HepG2 (cell line): Measurements from ENCODE around the gene TNNT1. TPM values are rescaled to one million over a fixed set of nuclear protein-coding genes. Genes with fewer than 3 reads are reported as not detected.

ENCODE experiments used
- HNF1A ChIP-seq, 2 experiments: sonication (generic) in 1 of 2; formaldehyde crosslinking in 1 of 2; IDR thresholded peaks; 2 replicates each; pipeline versions ENCODE4 v1.4.0 to v1.6.1; 2016 to 2020; ENCODE audit warnings: borderline replicate concordance in 1 of 2, low read depth in 1 of 2, mild to moderate bottlenecking in 1 of 2, missing genetic modification reagents in 1 of 2
- NBN ChIP-seq: fragments of 450-650 bp; conservative IDR thresholded peaks from 2 replicates; pipeline ENCODE4 v1.6.1; 2017
- NCOR1 ChIP-seq: fragments of 200-600 bp; sonication (generic); IDR thresholded peaks from 2 replicates; pipeline ENCODE4 v1.7.0; 2017; ENCODE audit warnings: antibody characterized with exemption, low read length, borderline replicate concordance
- RFXANK ChIP-seq: IDR thresholded peaks from 2 replicates; pipeline ENCODE4 v1.6.1; 2016
- SOX13 ChIP-seq, 3 experiments: fragments of 450-650 bp in 1 of 3; sonication (generic) in 1 of 3; formaldehyde crosslinking in 1 of 3; IDR thresholded peaks in 2 of 3; conservative IDR thresholded peaks in 1 of 3; 2 replicates each; pipeline versions ENCODE4 v1.5.0 to v1.6.1; 2016 to 2020; ENCODE audit warnings: antibody characterized with exemption in 1 of 3, mild to moderate bottlenecking in 1 of 3, missing compliant biosample characterization in 1 of 3, missing genetic modification reagents in 1 of 3, moderate library complexity in 1 of 3
- TOPORS ChIP-seq: sonication (generic); formaldehyde crosslinking; IDR thresholded peaks from 2 replicates; pipeline ENCODE4 v1.8.0; 2023; ENCODE audit warnings: mild to moderate bottlenecking, missing genetic modification reagents
- ZC3H13 ChIP-seq: sonication (generic); formaldehyde crosslinking; IDR thresholded peaks from 2 replicates; pipeline ENCODE4 v1.8.1; 2023; ENCODE audit warnings: mild to moderate bottlenecking, missing genetic modification reagents, moderate library complexity
- ZNF121 ChIP-seq: sonication (generic); formaldehyde crosslinking; IDR thresholded peaks from 2 replicates; pipeline ENCODE4 v1.5.0; 2020; ENCODE audit warnings: mild to moderate bottlenecking, missing genetic modification reagents
- ZNF143 ChIP-seq: sonication (generic); formaldehyde crosslinking; IDR thresholded peaks from 2 replicates; pipeline ENCODE4 v1.4.0; 2020; ENCODE audit warnings: missing genetic modification reagents
- ZNF598 ChIP-seq: sonication (generic); formaldehyde crosslinking; IDR thresholded peaks from 2 replicates; pipeline ENCODE4 v1.5.1; 2020; ENCODE audit warnings: mild to moderate bottlenecking, missing genetic modification reagents, borderline replicate concordance
- ZNF609 ChIP-seq: sonication (generic); formaldehyde crosslinking; IDR thresholded peaks from 2 replicates; pipeline ENCODE4 v1.4.0; 2020; ENCODE audit warnings: mild to moderate bottlenecking, missing genetic modification reagents, borderline replicate concordance
- ZNF766 ChIP-seq: sonication (generic); formaldehyde crosslinking; IDR thresholded peaks from 2 replicates; pipeline ENCODE4 v1.5.0; 2020; ENCODE audit warnings: missing genetic modification reagents, borderline replicate concordance
- ZNF776 ChIP-seq: sonication (generic); formaldehyde crosslinking; IDR thresholded peaks from 2 replicates; pipeline ENCODE4 v1.4.0; 2020; ENCODE audit warnings: mild to moderate bottlenecking, missing genetic modification reagents
- ZSCAN22 ChIP-seq: sonication (generic); formaldehyde crosslinking; IDR thresholded peaks from 2 replicates; pipeline ENCODE4 v1.4.0; 2020; ENCODE audit warnings: mild to moderate bottlenecking, missing genetic modification reagents
- ZXDC ChIP-seq: sonication (generic); formaldehyde crosslinking; IDR thresholded peaks from 2 replicates; pipeline ENCODE4 v1.5.0; 2020; ENCODE audit warnings: mild to moderate bottlenecking, missing genetic modification reagents
- polyA plus RNA-seq, 8 experiments: library from polyadenylated mRNA; depleted of rRNA in 3 of 8; stranded (reverse) in 7 of 8; unstranded in 1 of 8; fragments of >200 nt; fragmentation: Illumina TruSeq in 4 of 8; extraction: Trizol in 4 of 8; gene quantifications; 2 replicates each; pipeline versions ENCODE4 v1.2.1 to v1.2.3, GENCODE V29; 2011 to 2016; ENCODE audit warnings: low read depth in 4 of 8, missing spikeins in 1 of 8, mixed read lengths in 1 of 8; ENCODE audit not compliant: insufficient read depth in 1 of 8
- total RNA-seq, 5 experiments: library from RNA; depleted of rRNA; stranded (reverse); fragments of >200 nt; fragmentation: Illumina TruSeq; extraction: Trizol; gene quantifications; 2 replicates each; pipeline ENCODE4 v1.2.3, GENCODE V29; 2016; ENCODE audit warnings: low read depth in 1 of 5

Gene TNNT1
- total and polyA plus RNA-seq, 2 of the 13 experiments (the other 11 are each of a cell fraction or from before 2014, with no cell fraction given), result 1.3 to 2.4 TPM

- peak; percentile 55; the same call in 1 of the 2 replicates for TF ChIP-seq ZSCAN22 (CRISPR knock-in tag)
- no peak for TF ChIP-seq ZNF598 (CRISPR knock-in tag)
- TF ChIP-seq ZNF121, result no peak
- no peak for TF ChIP-seq SOX13 (IDR thresholded peaks at IDR 0.05)
- peak in 1 of 2 experiments; percentile 15; a peak in 1 of 4 replicates for TF ChIP-seq SOX13 (CRISPR knock-in tag; conservative IDR thresholded peaks at IDR 0.05 in 1 of 2, IDR thresholded peaks at IDR 0.05 in 1 of 2)
- no peak for TF ChIP-seq ZNF609 (CRISPR knock-in tag)
- TF ChIP-seq ZNF766 (CRISPR knock-in tag), result no peak
- no peak for TF ChIP-seq ZC3H13 (CRISPR knock-in tag)
- TF ChIP-seq TOPORS (CRISPR knock-in tag), result no peak
- TF ChIP-seq NBN, result no peak
- TF ChIP-seq ZNF143 (CRISPR knock-in tag), result no peak
- no peak for TF ChIP-seq RFXANK (CRISPR knock-in tag)
- TF ChIP-seq ZNF776 (CRISPR knock-in tag), result no peak
- no peak for TF ChIP-seq NCOR1
- TF ChIP-seq HNF1A (IDR thresholded peaks at IDR 0.05; ENCODE audit: low read depth), result no peak
- no peak for TF ChIP-seq HNF1A (CRISPR knock-in tag; IDR thresholded peaks at IDR 0.05; ENCODE audit: borderline replicate concordance)
- no peak for TF ChIP-seq ZXDC (CRISPR knock-in tag)
Observed at GRCh38 chr19:55160128-55160985, 11.4 kb upstream of the TNNT1 start (continued).
